Muscle layer of duodenum (tissue), 2 donors: ENCODE results near the gene SPIRE2.
"Not testable (repeated sequence)": the region's sequence is repeated elsewhere in the genome, so short reads cannot be mapped to it uniquely, and the experiment has no call there.

Source experiments
- H3K27ac ChIP-seq: one replicate; pipeline ENCODE4 v1.7.0; 2013; ENCODE audit warnings: mild to moderate bottlenecking, low read length
- H3K27me3 ChIP-seq: one replicate; pipeline ENCODE4 v1.7.0; 2013; ENCODE audit warnings: low read depth, mild to moderate bottlenecking, control low read depth, low read length
- H3K36me3 ChIP-seq, 2 donors: one replicate each; pipeline ENCODE4 v1.7.0; 2013; ENCODE audit warnings: low read length in 2 of 2, control low read depth in 1 of 2, mild to moderate bottlenecking in 1 of 2; ENCODE audit not compliant: insufficient read depth in 2 of 2, control insufficient read depth in 1 of 2
- H3K4me1 ChIP-seq, 2 donors: one replicate each; pipeline ENCODE4 v1.7.0; 2013; ENCODE audit warnings: low read length in 2 of 2, mild to moderate bottlenecking in 2 of 2, control low read depth in 1 of 2, moderate library complexity in 1 of 2; ENCODE audit not compliant: insufficient read depth in 2 of 2, control insufficient read depth in 1 of 2
- H3K4me3 ChIP-seq, 2 donors: one replicate each; pipeline ENCODE4 v1.7.0; 2013; ENCODE audit warnings: low read length in 2 of 2, low read depth in 1 of 2, mild to moderate bottlenecking in 1 of 2
- H3K9me3 ChIP-seq, 2 donors: one replicate each; pipeline ENCODE4 v1.7.0; 2013; ENCODE audit warnings: low read length in 2 of 2, control low read depth in 1 of 2, mild to moderate bottlenecking in 1 of 2; ENCODE audit not compliant: control insufficient read depth in 1 of 2
- donor health status: healthy.

Gene SPIRE2, protein sequence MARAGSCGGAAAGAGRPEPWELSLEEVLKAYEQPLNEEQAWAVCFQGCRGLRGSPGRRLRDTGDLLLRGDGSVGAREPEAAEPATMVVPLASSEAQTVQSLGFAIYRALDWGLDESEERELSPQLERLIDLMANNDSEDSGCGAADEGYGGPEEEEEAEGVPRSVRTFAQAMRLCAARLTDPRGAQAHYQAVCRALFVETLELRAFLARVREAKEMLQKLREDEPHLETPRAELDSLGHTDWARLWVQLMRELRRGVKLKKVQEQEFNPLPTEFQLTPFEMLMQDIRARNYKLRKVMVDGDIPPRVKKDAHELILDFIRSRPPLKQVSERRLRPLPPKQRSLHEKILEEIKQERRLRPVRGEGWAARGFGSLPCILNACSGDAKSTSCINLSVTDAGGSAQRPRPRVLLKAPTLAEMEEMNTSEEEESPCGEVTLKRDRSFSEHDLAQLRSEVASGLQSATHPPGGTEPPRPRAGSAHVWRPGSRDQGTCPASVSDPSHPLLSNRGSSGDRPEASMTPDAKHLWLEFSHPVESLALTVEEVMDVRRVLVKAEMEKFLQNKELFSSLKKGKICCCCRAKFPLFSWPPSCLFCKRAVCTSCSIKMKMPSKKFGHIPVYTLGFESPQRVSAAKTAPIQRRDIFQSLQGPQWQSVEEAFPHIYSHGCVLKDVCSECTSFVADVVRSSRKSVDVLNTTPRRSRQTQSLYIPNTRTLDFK

DNA sequence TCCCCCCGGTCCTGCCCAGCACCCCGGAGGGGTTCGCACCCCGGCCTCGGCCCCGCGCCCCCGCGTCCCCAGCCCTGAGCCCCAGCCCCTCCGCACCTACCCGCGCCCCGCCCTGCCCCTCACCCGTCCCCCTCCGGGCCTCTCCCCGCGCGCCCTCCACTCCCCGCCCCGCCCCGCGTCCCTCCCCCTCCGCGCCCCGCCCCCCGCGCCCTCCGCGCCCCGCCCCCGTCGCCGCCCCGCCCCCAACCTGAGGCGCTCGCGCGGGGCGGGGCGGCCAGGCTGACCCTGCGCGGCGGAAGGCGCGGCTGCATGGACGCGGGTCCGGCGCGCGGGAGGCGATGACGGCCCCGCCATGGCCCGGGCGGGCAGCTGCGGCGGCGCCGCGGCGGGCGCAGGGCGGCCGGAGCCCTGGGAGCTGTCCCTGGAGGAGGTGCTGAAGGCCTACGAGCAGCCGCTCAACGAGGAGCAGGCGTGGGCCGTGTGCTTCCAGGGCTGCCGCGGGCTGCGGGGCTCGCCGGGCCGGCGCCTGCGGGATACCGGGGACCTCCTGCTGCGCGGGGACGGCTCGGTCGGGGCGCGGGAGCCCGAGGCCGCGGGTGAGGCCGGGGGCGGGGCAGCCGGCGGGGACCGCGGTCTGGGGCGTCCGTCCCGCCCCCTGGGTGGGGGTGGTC is at the start of gene SPIRE2:
Gene SPIRE2 (plus strand): TSS at position 277 of the 671 bp plus-strand sequence. CDS start 76 bp downstream, at position 353.
- Histone ChIP-seq H3K9me3 (no peaks in the 10 kb centered on the region), H3K4me1 (peaks cover 0 to 13% of the 10 kb centered on the region in 2 donors), H3K27me3 (no peaks in the 10 kb centered on the region), H3K36me3 (no peaks in the 10 kb centered on the region), H3K4me3 (peak within 1 kb of the TSS; percentile 45 to 62), H3K27ac (peak within 1 kb of the TSS; percentile 71)

DNA sequence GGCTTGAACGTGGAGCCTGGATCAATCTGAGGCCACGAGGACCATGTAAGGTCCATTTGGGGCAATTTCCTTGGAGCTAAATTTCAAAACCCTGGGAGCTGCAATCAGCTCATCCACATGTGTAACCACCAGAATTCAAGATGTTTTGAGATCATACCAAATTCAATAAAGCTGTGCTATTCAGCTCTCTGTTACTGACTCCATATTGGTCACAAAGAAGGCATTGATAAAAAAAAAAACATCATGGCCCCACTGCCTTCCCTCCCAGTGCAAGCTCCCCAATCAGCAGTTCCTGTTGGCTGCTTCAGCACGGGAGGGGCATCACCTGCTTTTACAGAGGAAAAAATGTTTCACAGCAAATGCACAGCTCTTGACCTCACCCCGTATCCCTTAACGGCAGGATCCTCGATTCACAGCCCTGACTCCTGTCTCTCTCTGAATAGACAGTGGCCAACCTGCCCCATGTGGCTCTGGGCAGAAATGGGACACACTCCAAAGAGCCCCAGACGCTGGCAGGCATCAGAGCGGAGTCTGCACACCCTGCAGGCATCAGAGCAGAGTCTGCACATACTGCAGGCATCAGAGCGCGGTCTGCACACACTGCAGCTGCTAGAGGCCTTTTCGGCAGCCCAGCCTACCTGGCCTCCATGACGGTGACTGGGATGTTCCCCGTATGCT is 48.9 kb upstream of the SPIRE2 start:
- Histone ChIP-seq H3K4me3 (no peak overlapping the region), H3K9me3 (no peaks in the 10 kb centered on the region), H3K36me3 (no peaks in the 10 kb centered on the region), H3K4me1 (no peaks in the 10 kb centered on the region), H3K27me3 (no peaks in the 10 kb centered on the region), H3K27ac (no peak overlapping the region)

DNA sequence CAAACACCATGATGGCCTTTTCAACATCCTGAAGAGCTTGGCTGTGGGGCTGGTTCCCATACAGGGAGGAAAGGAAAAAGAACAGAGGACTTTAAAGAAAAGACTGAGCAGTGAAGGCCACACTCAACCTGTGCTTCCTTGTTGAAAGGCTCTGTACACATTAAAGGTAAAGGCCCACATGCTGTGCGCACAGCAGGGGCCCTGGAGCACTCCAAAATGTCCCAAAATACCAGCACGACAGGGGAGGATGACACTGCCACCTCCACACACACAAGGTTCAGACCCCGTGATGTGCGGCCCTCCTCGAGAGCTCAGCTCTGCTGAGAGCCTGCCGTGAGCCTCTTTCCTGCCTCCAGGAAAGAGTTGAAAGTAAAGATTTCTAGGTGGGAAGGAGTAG is 48.4 kb upstream of the SPIRE2 start:
- H3K4me1 ChIP-seq = no peaks in the 10 kb centered on the region
- no peaks in the 10 kb centered on the region for H3K36me3 ChIP-seq
- no peaks in the 10 kb centered on the region for H3K27me3 ChIP-seq
- no peak overlapping the region for H3K4me3 ChIP-seq
- H3K9me3 ChIP-seq = no peaks in the 10 kb centered on the region
- no peak overlapping the region for H3K27ac ChIP-seq

DNA sequence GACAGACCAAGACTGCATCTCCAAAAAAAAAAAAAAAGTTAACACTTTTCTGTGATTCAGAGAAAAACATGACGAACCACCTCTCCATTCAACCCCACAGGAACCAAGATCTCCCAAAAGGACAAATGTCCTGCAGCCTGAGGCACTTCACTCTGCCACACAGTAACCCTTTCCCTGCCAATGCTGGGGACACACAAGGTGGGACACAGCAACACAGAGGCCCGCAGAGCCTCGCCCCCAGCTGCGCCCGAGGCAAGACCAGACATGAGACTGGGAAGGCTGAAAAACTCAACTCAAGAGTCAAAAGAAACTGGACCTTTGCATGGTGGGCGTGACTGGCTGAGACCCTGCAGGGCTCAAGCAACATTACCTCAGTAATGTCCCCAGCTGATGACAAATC is 45.8 kb upstream of the SPIRE2 start:
- H3K27me3 ChIP-seq = no peaks in the 10 kb centered on the region
- no peak overlapping the region for H3K4me3 ChIP-seq
- H3K27ac ChIP-seq = no peak overlapping the region
- no peaks in the 10 kb centered on the region for H3K9me3 ChIP-seq
- H3K4me1 ChIP-seq = no peaks in the 10 kb centered on the region
- no peaks in the 10 kb centered on the region for H3K36me3 ChIP-seq

DNA sequence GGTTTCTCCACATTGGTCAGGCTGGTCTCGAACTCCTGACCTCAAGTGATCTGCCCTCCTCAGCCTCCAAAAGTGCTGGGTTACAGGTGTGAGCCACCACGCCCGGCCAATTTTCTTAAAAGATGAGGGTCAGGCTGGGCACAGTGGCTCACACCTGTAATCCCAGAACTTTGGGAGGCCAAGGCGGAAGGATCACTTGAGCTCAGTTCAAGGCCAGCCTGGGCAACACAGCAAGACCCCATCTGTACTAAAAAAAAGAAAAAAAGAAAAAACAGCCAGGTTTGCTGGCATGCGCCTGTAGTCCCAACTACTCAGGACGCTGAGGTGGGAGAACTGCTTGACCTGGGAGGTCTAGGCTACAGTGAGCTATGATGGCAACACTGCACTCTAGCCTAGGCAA is 44.3 kb upstream of the SPIRE2 start:
- H3K27me3 ChIP-seq, H3K4me3 ChIP-seq, H3K27ac ChIP-seq, H3K9me3 ChIP-seq, H3K4me1 ChIP-seq, H3K36me3 ChIP-seq: not testable (repeated sequence)

DNA sequence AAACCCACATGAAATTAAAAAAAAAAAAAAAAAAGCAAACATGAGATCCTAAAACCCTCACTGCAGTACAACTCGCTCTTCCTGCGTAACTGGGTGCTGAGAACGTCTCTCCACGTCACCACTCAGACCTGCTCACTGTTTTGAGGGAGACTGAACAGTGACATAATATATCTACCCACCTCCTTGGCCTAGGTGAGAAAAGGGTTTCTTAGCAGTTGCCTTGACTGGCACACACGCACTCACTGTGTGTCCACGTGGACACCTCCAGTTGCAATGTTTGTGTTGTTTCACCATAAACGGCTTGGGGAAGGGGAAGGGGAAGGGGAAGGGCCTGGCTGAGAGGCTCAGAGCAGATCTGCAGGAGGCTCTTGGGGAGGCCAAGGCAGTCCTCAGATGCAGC is 43.9 kb upstream of the SPIRE2 start:
- Histone ChIP-seq H3K27ac (no peak overlapping the region), H3K27me3 (no peaks in the 10 kb centered on the region), H3K4me3 (no peak overlapping the region), H3K4me1 (no peaks in the 10 kb centered on the region), H3K9me3 (no peaks in the 10 kb centered on the region), H3K36me3 (no peaks in the 10 kb centered on the region)

DNA sequence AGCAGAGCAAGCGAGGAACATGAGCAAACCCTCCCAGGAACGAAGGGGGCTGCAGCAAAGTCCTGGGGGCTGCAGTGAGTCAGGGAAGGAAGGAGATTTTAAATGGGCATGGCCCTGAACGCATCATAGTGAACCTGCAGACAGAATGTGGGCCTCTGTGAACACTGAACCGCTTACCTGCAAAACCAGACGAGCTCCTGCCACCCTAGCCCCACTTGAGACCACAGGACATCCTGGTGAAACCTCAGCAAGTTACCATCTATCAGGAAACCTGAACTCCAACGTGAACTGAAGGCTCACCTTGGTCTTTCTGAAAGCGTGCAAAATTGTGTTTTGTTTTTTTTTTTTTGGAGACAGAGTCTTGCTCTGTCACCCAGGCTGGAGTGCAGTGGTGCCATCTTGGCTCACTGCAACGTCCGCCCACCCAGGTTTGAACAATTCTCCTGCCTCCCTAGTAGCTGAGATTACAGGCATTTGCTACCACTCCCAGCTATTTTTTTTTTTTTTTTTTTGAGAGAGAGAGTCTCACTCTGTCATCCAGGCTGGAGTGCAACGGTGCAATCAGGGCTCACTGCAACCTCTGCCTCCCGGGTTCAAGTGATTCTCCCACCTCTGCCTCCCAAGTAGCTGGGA is 42.6 kb upstream of the SPIRE2 start:
- H3K4me1 ChIP-seq = no peaks in the 10 kb centered on the region
- H3K27ac ChIP-seq = no peak overlapping the region
- no peak overlapping the region for H3K4me3 ChIP-seq
- no peaks in the 10 kb centered on the region for H3K36me3 ChIP-seq
- H3K27me3 ChIP-seq = no peaks in the 10 kb centered on the region
- no peaks in the 10 kb centered on the region for H3K9me3 ChIP-seq

DNA sequence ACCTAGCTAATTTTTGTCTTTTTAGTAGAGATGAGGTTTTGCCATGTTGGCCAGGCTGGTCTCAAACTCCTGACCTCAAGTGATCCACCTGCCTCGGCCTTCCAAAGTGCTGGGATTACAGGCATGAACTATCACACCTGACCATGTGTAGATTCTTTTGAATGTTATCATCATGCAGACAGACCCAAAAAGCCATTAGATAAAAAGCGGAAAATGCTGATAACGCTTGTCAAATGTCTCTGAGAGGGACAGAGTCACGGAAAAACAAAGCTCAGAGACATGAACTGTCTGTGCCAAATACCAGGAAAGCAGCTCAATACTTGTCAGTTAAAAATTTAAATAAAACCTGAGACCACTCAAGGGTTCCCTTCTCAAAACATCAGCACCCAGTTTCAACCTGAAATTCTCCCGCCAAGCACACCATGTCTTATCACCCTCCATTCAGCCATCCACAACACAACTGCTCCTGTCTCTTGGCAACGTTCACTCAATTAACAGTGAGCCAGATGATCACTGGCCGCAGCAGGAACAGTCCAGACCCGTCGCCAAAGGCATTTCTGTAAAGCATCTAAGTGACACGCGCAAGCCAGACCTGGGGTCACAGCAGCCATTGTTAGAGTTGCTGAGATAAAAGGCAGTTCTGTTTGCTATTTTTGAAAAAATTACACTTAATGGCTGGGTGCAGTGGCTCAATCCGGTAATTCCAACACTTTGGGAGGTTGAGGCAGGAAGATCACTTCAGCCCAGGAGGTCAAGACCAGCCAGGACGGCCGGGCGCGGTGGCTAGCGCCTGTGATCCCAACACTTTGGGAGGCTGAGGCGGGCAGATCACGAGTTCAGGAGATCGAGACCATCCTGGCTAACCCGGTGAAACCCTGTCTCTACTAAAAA is 41.6 kb upstream of the SPIRE2 start:
- Histone ChIP-seq H3K27me3 (no peaks in the 10 kb centered on the region), H3K36me3 (no peaks in the 10 kb centered on the region), H3K4me1 (no peaks in the 10 kb centered on the region), H3K9me3 (no peaks in the 10 kb centered on the region), H3K4me3 (no peak overlapping the region), H3K27ac (no peak overlapping the region)

DNA sequence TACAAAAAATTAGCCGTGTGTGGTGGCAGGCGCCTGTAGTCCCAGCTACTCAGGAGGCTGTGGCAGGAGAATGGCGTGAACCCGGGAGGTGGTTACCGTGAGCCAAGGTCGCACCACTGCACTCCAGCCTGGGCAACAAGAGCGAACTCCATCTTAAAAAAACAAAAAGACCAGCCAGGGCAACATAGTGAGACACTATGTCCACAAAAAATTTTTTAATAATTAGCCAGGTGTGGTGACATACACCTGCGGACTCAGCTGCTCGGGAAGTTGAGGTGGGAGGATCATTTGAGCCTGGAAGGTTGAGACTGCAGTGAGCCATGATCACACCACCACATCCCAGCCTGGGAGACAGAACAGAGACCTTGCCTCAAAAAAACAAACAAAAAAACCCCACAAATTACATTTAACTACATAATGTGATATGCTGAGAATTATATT is 40.9 kb upstream of the SPIRE2 start:
- Histone ChIP-seq H3K27me3 (no peaks in the 10 kb centered on the region), H3K36me3 (no peaks in the 10 kb centered on the region), H3K9me3 (no peaks in the 10 kb centered on the region), H3K4me3 (no peak overlapping the region), H3K27ac (no peak overlapping the region), H3K4me1 (no peaks in the 10 kb centered on the region)

DNA sequence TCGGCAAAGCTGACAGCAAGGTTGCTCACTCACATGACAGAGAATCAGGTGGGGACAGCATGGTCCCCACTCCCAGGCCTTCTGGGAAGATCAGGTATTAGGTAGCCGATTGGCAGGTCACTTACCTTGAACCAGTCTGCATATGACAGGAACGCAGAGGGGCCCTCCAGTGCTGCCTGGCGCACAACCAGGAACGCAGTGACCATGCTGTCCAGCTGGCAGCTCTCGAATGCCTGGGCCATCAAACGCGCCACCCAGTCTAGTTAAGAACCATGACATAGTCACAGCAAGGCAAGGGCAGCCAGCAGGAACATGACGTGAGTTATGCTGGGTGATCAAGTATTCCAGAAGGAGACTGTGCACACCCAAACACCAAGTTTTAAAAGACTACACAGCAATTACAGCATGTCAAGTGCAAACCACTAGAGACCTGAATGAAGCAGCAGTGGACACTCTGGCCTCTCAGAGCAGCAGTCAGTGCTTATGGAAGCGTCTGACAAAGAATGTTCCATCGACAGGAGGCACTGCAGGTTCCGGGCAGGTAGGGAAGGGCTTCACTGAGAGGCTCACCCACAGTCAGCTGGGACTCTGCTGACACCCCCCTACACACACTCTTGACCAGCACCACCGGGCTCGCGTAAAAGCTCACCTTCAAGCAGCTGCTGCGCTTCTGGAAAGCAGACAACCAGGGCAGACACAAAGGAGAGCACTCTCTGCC is 36.8 kb upstream of the SPIRE2 start:
- Histone ChIP-seq H3K4me1 (no peaks in the 10 kb centered on the region), H3K27ac (no peak overlapping the region), H3K9me3 (no peaks in the 10 kb centered on the region), H3K4me3 (no peak overlapping the region), H3K36me3 (no peaks in the 10 kb centered on the region), H3K27me3 (no peaks in the 10 kb centered on the region)
